HG03196 (cell line): ENCODE measurements around the gene ZNF335.

ENCODE experiments used
- ATAC-seq: cut with Tn5 transposase; IDR thresholded peaks from one replicate; pipeline ENCODE4 v1.9.1; 2021; ENCODE audit not compliant: unreplicated experiment

ZNF335 gene, protein sequence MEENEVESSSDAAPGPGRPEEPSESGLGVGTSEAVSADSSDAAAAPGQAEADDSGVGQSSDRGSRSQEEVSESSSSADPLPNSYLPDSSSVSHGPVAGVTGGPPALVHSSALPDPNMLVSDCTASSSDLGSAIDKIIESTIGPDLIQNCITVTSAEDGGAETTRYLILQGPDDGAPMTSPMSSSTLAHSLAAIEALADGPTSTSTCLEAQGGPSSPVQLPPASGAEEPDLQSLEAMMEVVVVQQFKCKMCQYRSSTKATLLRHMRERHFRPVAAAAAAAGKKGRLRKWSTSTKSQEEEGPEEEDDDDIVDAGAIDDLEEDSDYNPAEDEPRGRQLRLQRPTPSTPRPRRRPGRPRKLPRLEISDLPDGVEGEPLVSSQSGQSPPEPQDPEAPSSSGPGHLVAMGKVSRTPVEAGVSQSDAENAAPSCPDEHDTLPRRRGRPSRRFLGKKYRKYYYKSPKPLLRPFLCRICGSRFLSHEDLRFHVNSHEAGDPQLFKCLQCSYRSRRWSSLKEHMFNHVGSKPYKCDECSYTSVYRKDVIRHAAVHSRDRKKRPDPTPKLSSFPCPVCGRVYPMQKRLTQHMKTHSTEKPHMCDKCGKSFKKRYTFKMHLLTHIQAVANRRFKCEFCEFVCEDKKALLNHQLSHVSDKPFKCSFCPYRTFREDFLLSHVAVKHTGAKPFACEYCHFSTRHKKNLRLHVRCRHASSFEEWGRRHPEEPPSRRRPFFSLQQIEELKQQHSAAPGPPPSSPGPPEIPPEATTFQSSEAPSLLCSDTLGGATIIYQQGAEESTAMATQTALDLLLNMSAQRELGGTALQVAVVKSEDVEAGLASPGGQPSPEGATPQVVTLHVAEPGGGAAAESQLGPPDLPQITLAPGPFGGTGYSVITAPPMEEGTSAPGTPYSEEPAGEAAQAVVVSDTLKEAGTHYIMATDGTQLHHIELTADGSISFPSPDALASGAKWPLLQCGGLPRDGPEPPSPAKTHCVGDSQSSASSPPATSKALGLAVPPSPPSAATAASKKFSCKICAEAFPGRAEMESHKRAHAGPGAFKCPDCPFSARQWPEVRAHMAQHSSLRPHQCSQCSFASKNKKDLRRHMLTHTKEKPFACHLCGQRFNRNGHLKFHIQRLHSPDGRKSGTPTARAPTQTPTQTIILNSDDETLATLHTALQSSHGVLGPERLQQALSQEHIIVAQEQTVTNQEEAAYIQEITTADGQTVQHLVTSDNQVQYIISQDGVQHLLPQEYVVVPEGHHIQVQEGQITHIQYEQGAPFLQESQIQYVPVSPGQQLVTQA (N-terminal part only)

DNA sequence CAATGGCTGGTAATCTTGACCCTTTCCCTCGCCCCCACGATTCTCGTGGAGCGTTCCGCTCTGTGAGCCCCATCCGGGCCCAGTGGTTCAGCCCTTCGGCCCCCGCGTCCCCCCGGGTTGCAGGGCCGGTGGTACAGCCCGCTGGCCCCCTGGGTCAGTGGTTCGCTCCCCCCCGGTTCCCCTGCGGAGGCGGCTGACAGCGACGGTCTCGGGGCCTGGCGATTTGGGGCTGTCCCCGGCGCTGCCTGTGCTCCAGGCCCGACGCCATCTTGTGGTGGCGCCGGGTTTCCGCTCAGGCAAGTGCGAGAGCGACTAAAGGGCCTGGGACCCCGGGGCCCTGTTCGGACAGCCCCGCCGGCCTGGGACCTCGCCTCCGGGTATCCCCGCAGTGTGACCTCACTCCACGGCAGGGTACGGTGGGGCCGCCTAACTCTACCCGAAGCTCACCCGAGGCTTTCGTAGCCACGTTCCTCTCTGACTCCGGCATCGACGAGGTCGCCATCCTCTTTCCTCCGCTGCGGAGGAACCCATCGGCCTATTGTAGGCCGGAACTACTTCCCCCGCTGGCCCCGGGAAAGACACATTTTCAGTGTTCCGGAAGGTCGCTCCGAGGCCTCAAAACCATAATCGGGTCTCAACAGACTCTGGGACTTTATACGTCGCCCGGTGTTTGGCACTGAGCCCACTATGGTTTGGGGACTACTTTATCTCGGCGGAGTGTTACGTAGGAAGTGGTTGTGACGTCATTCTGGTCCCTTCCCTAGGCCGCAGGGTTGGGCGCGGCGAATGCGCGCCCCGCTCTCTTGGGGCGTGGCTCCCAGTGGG, at the start of gene ZNF335:
TSS of gene ZNF335 (minus strand) at position 529 of the 825 bp plus-strand sequence. CDS start 793 bp downstream, outside the sequence.
- ATAC-seq = peak; percentile 66

- no peak for ATAC-seq
Observed at GRCh38 chr20:46020555-46020954, 48.6 kb upstream of the ZNF335 start.

GRCh38 chr20:46018611-46019010, 46.6 kb upstream of the ZNF335 start:
- ATAC-seq = no peak

GRCh38 chr20:46018112-46018511, 46.1 kb upstream of the ZNF335 start:
- no peak for ATAC-seq

- no peak for ATAC-seq
Observed at GRCh38 chr20:46017272-46017671, 45.3 kb upstream of the ZNF335 start.

DNA sequence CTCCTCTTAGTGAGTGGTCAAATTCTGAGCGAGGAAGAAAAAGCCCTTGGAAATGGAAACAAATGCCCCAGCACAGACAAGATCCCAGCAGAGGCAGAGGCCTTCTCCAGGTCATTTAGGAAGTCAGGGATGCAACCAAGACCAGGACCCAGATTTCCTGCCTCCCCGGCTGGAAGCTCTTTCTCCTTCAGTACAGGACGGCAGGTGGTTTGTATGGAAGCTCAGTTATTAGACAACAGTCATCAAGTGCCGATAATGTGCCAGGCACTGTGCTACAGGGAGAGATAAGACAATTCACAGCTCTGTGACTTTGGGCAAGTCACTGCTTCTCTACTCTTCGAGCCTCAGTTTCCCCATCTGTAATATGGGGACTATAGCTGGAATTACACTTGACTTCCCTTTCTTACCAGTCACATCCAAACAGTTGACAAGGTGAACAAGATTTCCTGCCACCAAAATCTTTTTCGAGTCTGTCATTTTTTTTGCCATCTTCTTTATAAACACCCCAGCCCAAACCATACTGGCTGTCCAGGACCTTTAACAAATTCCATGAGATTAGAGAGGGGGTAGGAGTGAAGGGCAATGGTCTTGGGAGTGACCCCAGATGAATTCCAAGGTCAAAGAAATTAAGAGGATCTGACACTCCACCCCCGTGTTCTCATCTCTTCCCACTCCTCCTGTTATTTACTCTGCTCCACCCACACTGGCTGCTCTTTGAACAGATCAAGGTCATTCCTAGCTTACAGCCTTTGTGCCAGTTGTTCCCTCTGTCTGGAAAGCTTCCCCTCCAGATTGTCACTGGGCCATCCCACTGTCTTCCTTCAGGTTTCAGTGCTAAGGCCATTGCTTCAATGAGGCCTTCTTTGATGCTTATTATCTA, 42.8 kb upstream of the ZNF335 start:
- no peak for ATAC-seq

DNA sequence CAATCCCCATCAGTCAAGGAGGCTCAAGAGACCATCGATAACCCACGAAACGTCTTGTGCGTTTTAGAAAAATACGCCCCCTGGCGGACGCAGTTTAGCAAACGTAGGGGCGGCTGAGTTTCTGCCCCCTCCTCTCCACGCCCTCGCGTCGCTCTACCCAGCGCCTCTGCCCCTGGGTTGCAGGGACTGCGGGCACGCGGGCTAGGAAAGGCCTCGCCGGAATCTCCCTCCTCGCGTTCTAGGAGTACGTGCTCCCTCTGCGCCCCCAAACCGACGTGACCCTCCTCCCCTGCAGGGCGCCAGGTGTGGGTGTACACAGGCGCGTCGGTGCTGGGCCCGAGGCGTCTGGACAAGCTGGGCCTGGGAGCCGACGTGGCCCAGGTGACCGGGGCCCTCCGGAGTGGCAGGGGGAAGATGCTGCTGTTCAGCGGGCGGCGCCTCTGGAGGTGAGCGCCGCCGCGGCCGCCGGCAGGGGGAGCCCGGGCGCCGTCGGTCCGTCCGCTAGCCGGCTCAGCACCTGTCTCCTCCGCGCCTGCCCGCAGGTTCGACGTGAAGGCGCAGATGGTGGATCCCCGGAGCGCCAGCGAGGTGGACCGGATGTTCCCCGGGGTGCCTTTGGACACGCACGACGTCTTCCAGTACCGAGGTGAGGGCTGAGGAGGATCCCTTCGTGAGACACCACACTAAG, 42.0 kb upstream of the ZNF335 start:
- ATAC-seq = peak; percentile 49

DNA sequence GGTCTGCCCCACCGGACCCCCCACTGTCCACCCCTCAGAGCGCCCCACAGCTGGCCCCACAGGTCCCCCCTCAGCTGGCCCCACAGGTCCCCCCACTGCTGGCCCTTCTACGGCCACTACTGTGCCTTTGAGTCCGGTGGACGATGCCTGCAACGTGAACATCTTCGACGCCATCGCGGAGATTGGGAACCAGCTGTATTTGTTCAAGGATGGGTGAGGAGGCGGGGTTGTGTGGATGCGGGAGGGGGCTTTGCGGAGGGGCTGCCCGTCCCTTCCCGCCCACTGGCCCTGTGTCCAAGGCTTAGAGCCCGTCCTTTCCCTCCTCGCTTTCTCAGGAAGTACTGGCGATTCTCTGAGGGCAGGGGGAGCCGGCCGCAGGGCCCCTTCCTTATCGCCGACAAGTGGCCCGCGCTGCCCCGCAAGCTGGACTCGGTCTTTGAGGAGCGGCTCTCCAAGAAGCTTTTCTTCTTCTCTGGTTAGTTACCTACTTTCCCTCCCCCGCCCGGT, 41.4 kb upstream of the ZNF335 start:
- no peak for ATAC-seq

DNA sequence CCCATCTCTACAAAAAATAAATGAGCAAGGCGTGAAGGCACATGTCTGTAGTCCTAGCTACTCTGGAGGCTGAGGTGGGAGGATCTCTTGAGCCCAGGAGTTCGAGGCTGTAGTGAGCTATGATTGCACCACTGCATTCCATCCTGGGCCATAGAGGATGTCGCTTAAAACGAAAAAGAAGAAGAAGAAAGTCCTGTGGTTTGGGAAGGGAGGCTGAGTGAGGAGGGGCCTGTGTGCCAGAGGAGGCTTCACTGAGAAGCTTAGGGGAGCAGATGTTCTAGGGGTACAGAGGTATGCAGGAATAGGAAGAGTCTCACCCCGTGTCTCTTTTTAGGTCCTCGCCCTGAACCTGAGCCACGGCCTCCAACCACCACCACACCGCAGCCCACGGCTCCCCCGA, 40.9 kb upstream of the ZNF335 start:
- ATAC-seq = no peak

DNA sequence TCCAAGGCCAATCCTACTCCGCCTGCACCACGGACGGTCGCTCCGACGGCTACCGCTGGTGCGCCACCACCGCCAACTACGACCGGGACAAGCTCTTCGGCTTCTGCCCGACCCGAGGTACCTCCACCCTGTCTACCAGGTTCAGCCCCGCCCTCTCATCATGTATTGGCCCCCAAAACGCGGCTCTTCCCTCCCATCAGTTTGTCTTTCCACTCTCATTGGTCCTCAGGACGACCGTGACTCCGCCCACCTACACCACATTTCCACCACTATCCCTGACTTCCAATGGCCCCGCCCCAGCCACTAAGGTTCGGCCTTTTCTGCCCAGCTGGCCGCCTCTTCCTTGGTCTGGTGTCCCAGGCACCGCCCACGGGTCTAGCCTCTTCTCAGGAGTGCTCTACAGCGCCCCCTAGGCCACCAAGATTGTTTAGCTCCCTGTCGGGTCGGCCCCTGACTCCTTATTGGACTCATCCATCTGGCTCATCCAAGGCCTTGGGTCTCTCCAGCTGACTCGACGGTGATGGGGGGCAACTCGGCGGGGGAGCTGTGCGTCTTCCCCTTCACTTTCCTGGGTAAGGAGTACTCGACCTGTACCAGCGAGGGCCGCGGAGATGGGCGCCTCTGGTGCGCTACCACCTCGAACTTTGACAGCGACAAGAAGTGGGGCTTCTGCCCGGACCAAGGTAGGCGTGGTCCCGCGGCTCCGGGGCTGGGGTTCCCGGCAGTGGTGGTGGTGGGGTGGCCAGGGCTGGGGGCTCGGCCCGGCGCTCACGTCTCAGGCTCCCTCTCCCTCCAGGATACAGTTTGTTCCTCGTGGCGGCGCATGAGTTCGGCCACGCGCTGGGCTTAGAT, 39.9 kb upstream of the ZNF335 start:
- no peak for ATAC-seq

GRCh38 chr20:46010491-46011391, 38.7 kb upstream of the ZNF335 start:
- no peak for ATAC-seq

DNA sequence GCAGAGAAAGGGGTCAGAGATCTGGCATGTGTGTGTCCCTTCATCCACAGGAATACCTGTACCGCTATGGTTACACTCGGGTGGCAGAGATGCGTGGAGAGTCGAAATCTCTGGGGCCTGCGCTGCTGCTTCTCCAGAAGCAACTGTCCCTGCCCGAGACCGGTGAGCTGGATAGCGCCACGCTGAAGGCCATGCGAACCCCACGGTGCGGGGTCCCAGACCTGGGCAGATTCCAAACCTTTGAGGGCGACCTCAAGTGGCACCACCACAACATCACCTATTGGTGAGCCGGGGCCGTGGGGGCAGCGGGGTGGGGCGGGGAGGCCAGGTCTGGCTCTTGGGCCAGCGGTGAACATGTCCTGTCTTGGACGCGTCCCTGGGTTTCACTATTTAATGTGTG, 37.8 kb upstream of the ZNF335 start:
- ATAC-seq = no peak

DNA sequence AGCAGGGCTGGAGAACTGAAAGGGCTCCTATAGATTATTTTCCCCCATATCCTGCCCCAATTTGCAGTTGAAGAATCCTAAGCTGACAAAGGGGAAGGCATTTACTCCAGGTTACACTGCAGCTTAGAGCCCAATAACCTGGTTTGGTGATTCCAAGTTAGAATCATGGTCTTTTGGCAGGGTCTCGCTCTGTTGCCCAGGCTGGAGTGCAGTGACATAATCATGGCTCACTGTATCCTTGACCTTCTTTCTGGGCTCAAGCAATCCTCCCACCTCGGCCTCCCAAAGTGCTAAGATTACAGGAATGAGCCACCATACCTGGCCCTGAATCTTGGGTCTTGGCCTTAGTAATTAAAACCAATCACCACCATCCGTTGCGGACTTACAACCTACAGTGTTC, 35.7 kb upstream of the ZNF335 start:
- ATAC-seq = no peak

GRCh38 chr20:46006964-46007363, 35.0 kb upstream of the ZNF335 start:
- ATAC-seq = no peak

GRCh38 chr20:46006022-46006705, 34.2 kb upstream of the ZNF335 start:
- no peak for ATAC-seq

DNA sequence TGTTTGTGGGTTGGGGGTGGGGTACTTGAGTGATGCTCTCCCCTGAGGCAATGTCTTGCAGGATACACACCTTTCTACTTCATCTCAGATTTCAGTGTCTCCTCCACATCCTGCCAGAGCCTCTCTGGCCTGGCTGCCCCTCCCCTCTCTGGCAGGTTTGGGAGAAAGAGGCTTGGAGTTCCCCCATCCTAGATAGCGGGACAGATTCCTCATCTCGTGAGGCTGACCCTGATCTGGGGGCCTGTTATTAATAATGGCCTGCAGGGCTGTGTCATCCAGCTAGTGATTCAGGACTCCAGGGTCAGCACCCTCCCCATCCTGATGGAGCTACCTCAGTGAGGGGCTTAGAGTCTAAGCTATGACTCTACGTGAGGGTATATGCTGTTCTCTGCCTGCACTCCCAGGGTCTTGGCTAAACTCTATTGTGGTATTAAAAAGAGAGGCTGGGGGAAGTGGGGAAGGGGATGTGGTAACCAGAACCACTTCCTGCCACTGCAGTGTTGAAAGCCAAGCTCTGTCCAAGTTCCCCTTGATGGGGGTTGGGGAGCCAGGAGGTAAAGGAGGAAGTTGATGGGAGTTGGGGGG, 33.0 kb upstream of the ZNF335 start:
- no peak for ATAC-seq
